ENCODE measurements around the gene OR2A42. TPM values are rescaled to one million over a fixed set of nuclear protein-coding genes. Genes with fewer than 3 reads are reported as not detected.

OR2A42 gene, protein sequence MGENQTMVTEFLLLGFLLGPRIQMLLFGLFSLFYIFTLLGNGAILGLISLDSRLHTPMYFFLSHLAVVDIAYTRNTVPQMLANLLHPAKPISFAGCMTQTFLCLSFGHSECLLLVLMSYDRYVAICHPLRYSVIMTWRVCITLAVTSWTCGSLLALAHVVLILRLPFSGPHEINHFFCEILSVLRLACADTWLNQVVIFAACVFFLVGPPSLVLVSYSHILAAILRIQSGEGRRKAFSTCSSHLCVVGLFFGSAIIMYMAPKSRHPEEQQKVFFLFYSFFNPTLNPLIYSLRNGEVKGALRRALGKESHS
- not detected in 5 replicates for total RNA-seq (2022; extraction: Qiagen RNA extraction)

GRCh38 chr7:144239365-144239764 lies at the start of gene OR2A42:
Gene OR2A42 (minus strand): TSS chr7:144239605. CDS start chr7:144232843, 6,762 bp downstream.

GRCh38 chr7:144269188-144269587 lies 29.8 kb upstream of the OR2A42 start, which contains the start of gene CTAGE8:
Gene CTAGE8 (minus strand): TSS chr7:144269288. CDS start chr7:144269250, 38 bp downstream.

GRCh38 chr7:144264692-144265091 lies 25.3 kb upstream of the OR2A42 start, which contains the start of gene OR2A7:
Gene OR2A7 (minus strand): TSS chr7:144264792. CDS start chr7:144259628, 5,164 bp downstream.

DNA sequence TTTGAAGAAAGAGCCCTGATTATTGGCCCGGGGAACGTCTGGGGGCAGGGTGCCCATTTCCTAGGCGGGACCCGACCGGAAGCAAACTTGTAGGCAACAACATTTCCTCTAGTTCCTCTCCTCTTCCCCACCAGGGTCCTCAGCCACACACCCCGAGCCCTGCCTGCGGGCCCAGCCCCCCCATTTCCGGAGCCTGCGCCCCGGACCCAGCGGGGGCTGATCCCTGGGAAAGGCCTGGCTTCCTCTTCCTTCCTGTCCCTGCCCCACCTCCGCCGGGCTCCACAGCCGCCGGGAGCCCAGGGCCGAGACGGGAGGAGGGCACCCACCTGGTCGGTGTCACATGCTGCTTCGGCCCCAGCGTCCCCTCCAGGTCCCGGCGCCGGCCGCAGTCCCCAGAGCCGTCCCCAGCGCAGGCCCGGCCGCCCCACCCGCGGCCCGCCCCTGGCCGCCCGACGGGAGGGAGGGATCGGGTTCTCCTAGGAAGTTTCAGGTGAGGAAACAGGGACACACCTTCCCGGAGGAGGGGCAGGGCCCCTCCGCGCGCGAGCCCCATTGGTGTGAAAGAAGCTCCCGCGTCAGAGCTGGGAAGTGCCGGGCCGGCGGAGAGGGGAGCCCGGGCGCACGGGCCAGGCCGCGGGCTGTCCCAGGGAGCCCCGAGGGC lies 44.1 kb downstream of the OR2A42 start, which contains the start of gene ARHGEF35:
ARHGEF35 (minus strand) TSS at position 622 of the 661 bp plus-strand sequence. CDS start 7,450 bp downstream, outside the sequence.

GRCh38 chr7:144183166-144183565 lies 56.2 kb downstream of the OR2A42 start, which contains the start of gene CTAGE4:
Gene CTAGE4 (plus strand): TSS chr7:144183466. CDS start chr7:144183504, 38 bp downstream.

Other genes with a start within 250 kb of the OR2A42 start
- not detected in 5 replicates for gene OR6B1, start 239.3 kb downstream of the OR2A42 start, total RNA-seq (2022; extraction: Qiagen RNA extraction)
- not detected in 5 replicates for gene OR2A5, start 190.7 kb downstream of the OR2A42 start, total RNA-seq (2022; extraction: Qiagen RNA extraction)
- gene OR2A25, start 169.8 kb downstream of the OR2A42 start, total RNA-seq (2022; extraction: Qiagen RNA extraction): not detected in 5 replicates
- not detected in 5 replicates for gene OR2A12, start 153.3 kb downstream of the OR2A42 start, total RNA-seq (2022; extraction: Qiagen RNA extraction)
- gene OR2A2, start 130.0 kb downstream of the OR2A42 start, total RNA-seq (2022; extraction: Qiagen RNA extraction): not detected in 5 replicates
- not detected in 5 replicates for gene OR2A14, start 116.4 kb downstream of the OR2A42 start, total RNA-seq (2022; extraction: Qiagen RNA extraction)
- gene CTAGE4, start 56.1 kb downstream of the OR2A42 start, total RNA-seq (2022; extraction: Qiagen RNA extraction): 0.05 TPM in 1 of 5 replicates, not detected in the others
- 0.18 to 0.50 TPM (median 0.40 TPM) in 5 replicates for gene ARHGEF35, start 43.8 kb downstream of the OR2A42 start, total RNA-seq (2022; extraction: Qiagen RNA extraction)
- not detected in 5 replicates for gene OR2A7, start 25.2 kb upstream of the OR2A42 start, total RNA-seq (2022; extraction: Qiagen RNA extraction)
- not detected in 5 replicates for gene CTAGE8, start 29.7 kb upstream of the OR2A42 start, total RNA-seq (2022; extraction: Qiagen RNA extraction)
- gene OR2A1, start 72.8 kb upstream of the OR2A42 start, total RNA-seq (2022; extraction: Qiagen RNA extraction): not detected in 5 replicates
- gene ARHGEF5, start 115.8 kb upstream of the OR2A42 start, total RNA-seq (2022; extraction: Qiagen RNA extraction): 2.5 to 3.0 TPM (median 2.5 TPM) in 5 replicates
- gene NOBOX, start 164.1 kb upstream of the OR2A42 start, total RNA-seq (2022; extraction: Qiagen RNA extraction): not detected in 5 replicates

All from A549 treated with Mapracorat at 1 μM for 4 hours (cell line).